Hepatocyte (in vitro differentiated cells): ENCODE measurements around the gene TAF8. TPM values are rescaled to one million over a fixed set of nuclear protein-coding genes. Genes with fewer than 3 reads are reported as not detected.

Experiments
- DNase-seq: peaks from one replicate; pipeline ENCODE4 v3.0.0-alpha.2; 2016; ENCODE audit warnings: low spot score
- H2AFZ ChIP-seq: fragments of 200-600 bp; sonication (generic); 2 replicates; pipeline ENCODE4 v1.6.0; 2016; ENCODE audit warnings: antibody characterized with exemption, mild to moderate bottlenecking
- H3K27ac ChIP-seq: fragments of 200-600 bp; sonication (generic); 2 replicates; pipeline ENCODE4 v1.5.1; 2016; ENCODE audit warnings: mild to moderate bottlenecking
- H3K27me3 ChIP-seq: fragments of 200-600 bp; sonication (generic); 2 replicates; pipeline ENCODE4 v1.6.1; 2016
- H3K36me3 ChIP-seq: fragments of 200-600 bp; sonication (generic); replicated peaks from 2 replicates; pipeline ENCODE4 v1.5.1; 2016; ENCODE audit warnings: low read depth; ENCODE audit not compliant: insufficient read depth
- H3K4me1 ChIP-seq: fragments of 200-600 bp; sonication (generic); 2 replicates; pipeline ENCODE4 v1.5.1; 2016; ENCODE audit warnings: mild to moderate bottlenecking, moderate library complexity; ENCODE audit not compliant: insufficient read depth
- H3K4me2 ChIP-seq: fragments of 200-600 bp; sonication (generic); 2 replicates; pipeline ENCODE4 v1.6.0; 2016
- H3K4me3 ChIP-seq: fragments of 200-600 bp; sonication (generic); 2 replicates; pipeline ENCODE4 v1.5.1; 2016; ENCODE audit warnings: mild to moderate bottlenecking
- H3K79me2 ChIP-seq: fragments of 200-600 bp; sonication (generic); 2 replicates; pipeline ENCODE4 v1.6.0; 2017; ENCODE audit warnings: mild to moderate bottlenecking
- H3K9me2 ChIP-seq: fragments of 200-600 bp; sonication (generic); replicated peaks from 2 replicates; pipeline ENCODE4 v1.6.0; 2017; ENCODE audit warnings: mild to moderate bottlenecking; ENCODE audit not compliant: insufficient read depth
- H3K9me3 ChIP-seq: fragments of 200-600 bp; sonication (generic); 2 replicates; pipeline ENCODE4 v1.5.1; 2016; ENCODE audit warnings: low read depth, mild to moderate bottlenecking
- H4K20me1 ChIP-seq: fragments of 200-600 bp; sonication (generic); 2 replicates; pipeline ENCODE4 v1.6.0; 2016; ENCODE audit warnings: mild to moderate bottlenecking; ENCODE audit not compliant: insufficient read depth, poor library complexity, severe bottlenecking
- CTCF ChIP-seq: fragments of 200-600 bp; sonication (generic); IDR thresholded peaks from 2 replicates; pipeline ENCODE4 v1.5.1; 2016; ENCODE audit warnings: antibody characterized with exemption, mild to moderate bottlenecking; ENCODE audit not compliant: poor library complexity
- EZH2 ChIP-seq: fragments of 200-600 bp; sonication (generic); IDR thresholded peaks from 2 replicates; pipeline ENCODE4 v1.6.1; 2016; ENCODE audit warnings: antibody characterized with exemption, mild to moderate bottlenecking, borderline replicate concordance
- EZH2phosphoT487 ChIP-seq: fragments of 200-600 bp; sonication (generic); IDR thresholded peaks from one replicate; pipeline ENCODE4 v1.6.1; 2018; ENCODE audit warnings: antibody characterized with exemption, mild to moderate bottlenecking, low read depth, moderate library complexity; ENCODE audit not compliant: unreplicated experiment, severe bottlenecking
- WGBS: methylation state at CpG from one replicate; pipeline ENCODE4 v1.1.6; 2016; ENCODE audit warnings: low lambda C conversion rate; ENCODE audit errors: missing lambda C conversion rate; 5-methylcytosine and 5-hydroxymethylcytosine counted together
- polyA plus RNA-seq: library from polyadenylated mRNA; unstranded; fragments of >200 nt; fragmentation: Nextera tagmentation; extraction: Ambion mirVana; gene quantifications from 2 replicates; pipeline ENCODE4 v1.2.1, GENCODE V29; 2016
- total RNA-seq: library from RNA; depleted of rRNA; stranded (reverse); fragments of >200 nt; gene quantifications from 2 replicates; pipeline ENCODE4 v1.2.3, GENCODE V29; 2014

TAF8 gene
- total and polyA plus RNA-seq, 2 experiments from 2014 or later, result 14.0 to 25.1 TPM

- no peak for DNase-seq
- Histone ChIP-seq H3K4me1 (no peaks in the 10 kb centered on the region), H3K9me3 (no peaks in the 10 kb centered on the region), H3K79me2 (no peaks in the 10 kb centered on the region), H2AFZ (no peak overlapping the region), H3K27me3 (no peaks in the 10 kb centered on the region), H3K9me2 (no peaks in the 10 kb centered on the region), H4K20me1 (no peaks in the 10 kb centered on the region), H3K36me3 (no peaks in the 10 kb centered on the region), H3K4me3 (no peak overlapping the region), H3K4me2 (no peak overlapping the region), H3K27ac (no peak overlapping the region)
- WGBS, result 86% methylated on average over 22 of the region's 22 CpGs
- peak; percentile 7 for TF ChIP-seq CTCF
- no peak for TF ChIP-seq EZH2phosphoT487
These were observed 36.0 kb downstream of the TAF8 start for GRCh38 chr6:42086046-42087035.

- Histone ChIP-seq H3K27ac (no peak overlapping the region), H4K20me1 (no peaks in the 10 kb centered on the region), H3K9me2 (no peaks in the 10 kb centered on the region), H3K36me3 (no peaks in the 10 kb centered on the region), H3K9me3 (no peaks in the 10 kb centered on the region), H3K79me2 (no peaks in the 10 kb centered on the region), H3K4me3 (no peak overlapping the region), H2AFZ (no peak overlapping the region), H3K27me3 (no peaks in the 10 kb centered on the region), H3K4me2 (no peak overlapping the region), H3K4me1 (no peaks in the 10 kb centered on the region)
- no peak for TF ChIP-seq EZH2
- no peak for TF ChIP-seq CTCF
- TF ChIP-seq EZH2phosphoT487, result no peak
- no peak for DNase-seq
- WGBS, result 73% methylated on average over 6 of the region's 7 CpGs
These were observed 37.8 kb downstream of the TAF8 start for GRCh38 chr6:42088101-42088591.

GRCh38 chr6:42090819-42091717, 40.7 kb downstream of the TAF8 start:
- no peaks in the 10 kb centered on the region for H3K27me3 ChIP-seq
- H3K9me2 ChIP-seq, result no peaks in the 10 kb centered on the region
- H3K27ac ChIP-seq, result no peak overlapping the region
- no peak overlapping the region for H2AFZ ChIP-seq
- H3K79me2 ChIP-seq, result no peaks in the 10 kb centered on the region
- H3K36me3 ChIP-seq, result no peaks in the 10 kb centered on the region
- 92% methylated on average over 10 of the region's 10 CpGs for WGBS
- no peak for TF ChIP-seq EZH2phosphoT487
- no peak for TF ChIP-seq EZH2
- H3K9me3 ChIP-seq, result no peaks in the 10 kb centered on the region
- no peak overlapping the region for H3K4me3 ChIP-seq
- no peak overlapping the region for H3K4me2 ChIP-seq
- no peaks in the 10 kb centered on the region for H3K4me1 ChIP-seq
- no peak for DNase-seq
- H4K20me1 ChIP-seq, result no peaks in the 10 kb centered on the region
